Endothelial cell of umbilical vein (primary cell): Measurements from ENCODE around the gene ZNF483. TPM values are rescaled to one million over a fixed set of nuclear protein-coding genes. Genes with fewer than 3 reads are reported as not detected.

Experiments used
- BruUV-seq: library from RNA; stranded (reverse); fragments of 400-500 nt; replicated peaks from 2 replicates; lab custom pipeline; 2021; lab: Mats Ljungman, UMichigan
- CTCF ChIA-PET: fragments of 300-600, 350-600 bp; sonication (Branson Sonifier 250); formaldehyde crosslinking; loops from one replicate; lab custom pipeline; 2021; ENCODE audit warnings: antibody characterized with exemption, inconsistent platforms; lab: Charles Lee
- POLR2A ChIA-PET: fragments of 300-600, 350-600 bp; sonication (Branson Sonifier 250); formaldehyde crosslinking; loops from one replicate; lab custom pipeline; 2021; ENCODE audit warnings: antibody characterized with exemption, inconsistent platforms; lab: Charles Lee
- DNase-seq: peaks from one replicate; pipeline ENCODE4 v3.0.0-alpha.2; 2011; ENCODE audit warnings: low read depth, low spot score
- FAIRE-seq: peaks from 2 replicates; lab custom pipeline; 2011; peaks lifted over from hg19 to GRCh38; lab: Jason Lieb, UNC
- H2AFZ ChIP-seq: 2 replicates; pipeline ENCODE4 v1.6.0; 2012; ENCODE audit warnings: low read depth, low read length, control low read depth, inconsistent platforms
- H3K27ac ChIP-seq: 2 replicates; pipeline ENCODE4 v1.5.1; 2011; ENCODE audit warnings: low read depth, mild to moderate bottlenecking, control low read depth, low read length, moderate library complexity; ENCODE audit not compliant: insufficient read depth
- H3K27me3 ChIP-seq, 2 experiments: 2 replicates each; pipeline versions ENCODE4 v1.6.0 to v1.6.1; 2011; ENCODE audit warnings: low read length in 2 of 2, mixed read lengths in 1 of 2; ENCODE audit not compliant: control insufficient read depth in 2 of 2, insufficient read depth in 2 of 2
- H3K36me3 ChIP-seq, 2 experiments: 2 replicates in 1 of 2; 3 replicates in 1 of 2; pipeline ENCODE4 v1.5.1; 2011; ENCODE audit warnings: low read length in 2 of 2, mild to moderate bottlenecking in 1 of 2, moderate library complexity in 1 of 2; ENCODE audit not compliant: control insufficient read depth in 2 of 2, insufficient read depth in 2 of 2; ENCODE audit errors: extremely low read depth in 1 of 2
- H3K4me1 ChIP-seq: 3 replicates; pipeline ENCODE4 v1.5.1; 2011; ENCODE audit warnings: mild to moderate bottlenecking, low read length; ENCODE audit not compliant: control insufficient read depth, insufficient read depth; ENCODE audit errors: extremely low read depth
- H3K4me2 ChIP-seq: 2 replicates; pipeline ENCODE4 v1.6.1; 2011; ENCODE audit warnings: low read length, control low read depth, mixed read lengths; ENCODE audit not compliant: insufficient read depth
- H3K4me3 ChIP-seq, 3 experiments: fragments of 200-600 bp in 1 of 3; sonication (generic), shearing (Covaris generic) in 1 of 3; replicated peaks in 1 of 3; 2 replicates each; pipeline ENCODE4 v1.5.1; 2011 to 2016; ENCODE audit warnings: control low read depth in 3 of 3, low read length in 3 of 3, mild to moderate bottlenecking in 2 of 3, inconsistent platforms in 1 of 3, low read depth in 1 of 3, moderate library complexity in 1 of 3; ENCODE audit not compliant: insufficient read depth in 1 of 3
- H3K79me2 ChIP-seq: 2 replicates; pipeline ENCODE4 v1.6.0; 2012; ENCODE audit warnings: low read length, inconsistent platforms; ENCODE audit not compliant: control insufficient read depth, insufficient read depth
- H3K9ac ChIP-seq: replicated peaks from 2 replicates; pipeline ENCODE3; 2011; ENCODE audit warnings: low read length, control low read depth; ENCODE audit not compliant: insufficient read depth; ENCODE audit errors: extremely low read depth
- H3K9me1 ChIP-seq: replicated peaks from 3 replicates; pipeline ENCODE4 v1.6.0; 2011; ENCODE audit warnings: mild to moderate bottlenecking, low read length; ENCODE audit not compliant: control insufficient read depth, insufficient read depth; ENCODE audit errors: extremely low read depth
- H3K9me3 ChIP-seq: replicated peaks from 2 replicates; pipeline ENCODE4 v1.5.1; 2012; ENCODE audit warnings: low read length, inconsistent platforms; ENCODE audit not compliant: control insufficient read depth, insufficient read depth
- H4K20me1 ChIP-seq: replicated peaks from 2 replicates; pipeline ENCODE3; 2011; ENCODE audit warnings: mild to moderate bottlenecking, low read length; ENCODE audit not compliant: control insufficient read depth, insufficient read depth; ENCODE audit errors: extremely low read depth
- CTCF ChIP-seq, 2 donors: IDR thresholded peaks; 1 replicate in 1 of 2; 2 replicates in 1 of 2; pipeline ENCODE4 v1.5.1; 2011; ENCODE audit warnings: low read length in 2 of 2, mild to moderate bottlenecking in 2 of 2, moderate library complexity in 2 of 2, control low read depth in 1 of 2, inconsistent platforms in 1 of 2, low read depth in 1 of 2; ENCODE audit not compliant: insufficient read depth in 1 of 2; ENCODE audit errors: extremely low read depth in 1 of 2
- EZH2 ChIP-seq: IDR thresholded peaks from 2 replicates; pipeline ENCODE4 v1.6.1; 2012; ENCODE audit warnings: borderline replicate concordance, low read depth, mild to moderate bottlenecking, moderate library complexity, low read length, inconsistent platforms; ENCODE audit not compliant: severe bottlenecking
- FOS ChIP-seq: IDR thresholded peaks from 2 replicates; pipeline ENCODE4 v1.6.1; 2011; ENCODE audit warnings: mild to moderate bottlenecking, low read length, moderate library complexity, borderline replicate concordance; ENCODE audit not compliant: insufficient read depth
- MAX ChIP-seq: IDR thresholded peaks from 2 replicates; pipeline ENCODE4 v1.6.1; 2011; ENCODE audit not compliant: insufficient read depth, insufficient read length
- MYC ChIP-seq: IDR thresholded peaks from one replicate; pipeline ENCODE4 v1.6.1; 2011; ENCODE audit warnings: mild to moderate bottlenecking, low read depth, low read length
- POLR2A ChIP-seq: IDR thresholded peaks from 2 replicates; pipeline ENCODE4 v1.6.1; 2012; ENCODE audit warnings: low read depth, mild to moderate bottlenecking, control low read depth, low read length
- POLR2AphosphoS5 ChIP-seq: IDR thresholded peaks from 2 replicates; pipeline ENCODE4 v1.6.1; 2012; ENCODE audit warnings: low read depth, mild to moderate bottlenecking, control low read depth, low read length, moderate library complexity; ENCODE audit not compliant: insufficient read depth
- dilution Hi-C: fragments of 300-500 bp; cut with MboI; formaldehyde crosslinking; loops from one replicate; pipeline ENCODE4 v1.15.0; 2019; ENCODE audit warnings: low sequenced_read_pairs; ENCODE audit not compliant: extremely low pct_ligation_motif_present
- intact Hi-C: fragments of 100-400 bp; cut with micrococcal nuclease; formaldehyde crosslinking; loops from one replicate; pipeline ENCODE4 v1.10.0; 2022
- polyA plus RNA-seq, 4 experiments: library from polyadenylated mRNA; depleted of rRNA in 3 of 4; stranded (reverse) in 3 of 4; unstranded in 1 of 4; fragments of >200 nt; gene quantifications; 2 replicates each; pipeline versions ENCODE4 v1.2.1 to v1.2.3, GENCODE V29; 2011 to 2012; ENCODE audit warnings: missing spikeins in 1 of 4
- total RNA-seq: library from RNA; stranded (reverse); gene quantifications from 2 replicates; pipeline ENCODE4 v1.2.3, GENCODE V29; 2021

The ZNF483 gene
- total and polyA plus RNA-seq, 2 donors (not counting 3 experiments of a cell fraction or from before 2014, with no cell fraction given) = 0.23 to 2.0 TPM

GRCh38 chr9:111475195-111475594 lies 49.8 kb upstream of the ZNF483 start:
- TF ChIP-seq EZH2 (no peak), POLR2A (no peak), MAX (no peak), MYC (no peak), POLR2AphosphoS5 (no peak), FOS (no peak), CTCF (IDR thresholded peaks at IDR 0.05; ENCODE audit: extremely low read depth in 1 of 2, insufficient read depth in 1 of 2, low read depth in 1 of 2, low read length in 2 of 2) (no peak)
- Histone ChIP-seq H3K27me3 (no peaks in the 10 kb centered on the region), H3K9me1 (no peaks in the 10 kb centered on the region), H3K9me3 (no peaks in the 10 kb centered on the region), H3K79me2 (peaks cover 100% of the 10 kb centered on the region), H3K36me3 (no peaks in the 10 kb centered on the region), H4K20me1 (peaks cover 7% of the 10 kb centered on the region), H2AFZ (no peak overlapping the region), H3K27ac (no peak overlapping the region), H3K9ac (no peak overlapping the region), H3K4me2 (no peak overlapping the region), H3K4me3 (no peak overlapping the region), H3K4me1 (no peaks in the 10 kb centered on the region)
- dilution Hi-C loops = no loop called here
- POLR2A ChIA-PET = no interaction called here
- intact Hi-C loops = no loop called here
- no peak for DNase-seq
- no peak for FAIRE-seq
- BruUV-seq = no TSS peak
- CTCF ChIA-PET = interaction anchor here (1.3 to 2.9 kb wide), 3 partner anchors 8 to 34 kb away, joined by 3 to 7 read pairs (median 4); no protein-coding TSS in a partner anchor
